ENCODE results near the gene DAD1. TPM values are rescaled to one million over a fixed set of nuclear protein-coding genes. Genes with fewer than 3 reads are reported as not detected.

Gene DAD1
- total RNA-seq, 1 donor from 2014 or later, result 140 TPM

GRCh38 chr14:22520796-22521195 is 68.2 kb downstream of the DAD1 start:
- peaks cover 37% of the 10 kb centered on the region for H3K27me3 Mint-ChIP-seq (ENCODE audit: low read depth)
- peaks cover 57% of the 10 kb centered on the region for H3K4me1 Mint-ChIP-seq
- no peaks in the 10 kb centered on the region for H3K36me3 Mint-ChIP-seq
- no peak for DNase-seq (ENCODE audit: low spot score in 2 of 2, unreplicated experiment in 2 of 2)
- H3K27ac Mint-ChIP-seq, result no peak overlapping the region
- TF ChIP-seq CTCF (IDR thresholded peaks at IDR 0.05; ENCODE audit: unreplicated experiment), result no peak
- H3K4me3 Mint-ChIP-seq, result no peak overlapping the region
- no peaks in the 10 kb centered on the region for H3K9me3 Mint-ChIP-seq

GRCh38 chr14:22519877-22520685 is 68.9 kb downstream of the DAD1 start:
- no peak for TF ChIP-seq CTCF (IDR thresholded peaks at IDR 0.05; ENCODE audit: unreplicated experiment)
- no peak for DNase-seq (ENCODE audit: low spot score in 2 of 2, unreplicated experiment in 2 of 2)
- no peaks in the 10 kb centered on the region for H3K9me3 Mint-ChIP-seq
- H3K36me3 Mint-ChIP-seq, result no peaks in the 10 kb centered on the region
- peaks cover 64% of the 10 kb centered on the region for H3K4me1 Mint-ChIP-seq
- no peak overlapping the region for H3K27ac Mint-ChIP-seq
- H3K27me3 Mint-ChIP-seq (ENCODE audit: low read depth), result peaks cover 30% of the 10 kb centered on the region
- no peak overlapping the region for H3K4me3 Mint-ChIP-seq

GRCh38 chr14:22518073-22518472 is 71.0 kb downstream of the DAD1 start:
- TF ChIP-seq CTCF (IDR thresholded peaks at IDR 0.05; ENCODE audit: unreplicated experiment), result no peak
- H3K27me3 Mint-ChIP-seq (ENCODE audit: low read depth), result peaks cover 18% of the 10 kb centered on the region
- no peaks in the 10 kb centered on the region for H3K36me3 Mint-ChIP-seq
- no peak overlapping the region for H3K4me3 Mint-ChIP-seq
- no peak for DNase-seq (ENCODE audit: low spot score in 2 of 2, unreplicated experiment in 2 of 2)
- H3K27ac Mint-ChIP-seq, result no peak overlapping the region
- H3K9me3 Mint-ChIP-seq, result no peaks in the 10 kb centered on the region
- H3K4me1 Mint-ChIP-seq, result peaks cover 71% of the 10 kb centered on the region

- TF ChIP-seq CTCF (IDR thresholded peaks at IDR 0.05; ENCODE audit: unreplicated experiment), result no peak
- H3K27ac Mint-ChIP-seq, result no peak overlapping the region
- DNase-seq (ENCODE audit: low spot score in 2 of 2, unreplicated experiment in 2 of 2), result no peak
- H3K4me1 Mint-ChIP-seq, result peaks cover 70% of the 10 kb centered on the region
- peaks cover 14% of the 10 kb centered on the region for H3K27me3 Mint-ChIP-seq (ENCODE audit: low read depth)
- no peaks in the 10 kb centered on the region for H3K9me3 Mint-ChIP-seq
- H3K4me3 Mint-ChIP-seq, result no peak overlapping the region
- H3K36me3 Mint-ChIP-seq, result no peaks in the 10 kb centered on the region
Observed at GRCh38 chr14:22517117-22517720, 71.8 kb downstream of the DAD1 start.

GRCh38 chr14:22515929-22516328 is 73.1 kb downstream of the DAD1 start:
- Mint-ChIP-seq H3K9me3 (no peaks in the 10 kb centered on the region), H3K27me3 (ENCODE audit: low read depth) (peaks cover 7% of the 10 kb centered on the region), H3K36me3 (no peaks in the 10 kb centered on the region), H3K4me1 (peaks cover 72% of the 10 kb centered on the region), H3K4me3 (no peak overlapping the region), H3K27ac (peak overlapping the region; percentile 72)
- TF ChIP-seq CTCF (IDR thresholded peaks at IDR 0.05; ENCODE audit: unreplicated experiment), result no peak
- DNase-seq (ENCODE audit: low spot score in 2 of 2, unreplicated experiment in 2 of 2), result no peak

Other genes with a start within 250 kb of the DAD1 start
- gene ABHD4, start 9.1 kb upstream of the DAD1 start, total RNA-seq, result 28.2 to 29.3 TPM (median 28.4 TPM) in 3 replicates
- gene OR6J1, start 55.1 kb upstream of the DAD1 start, total RNA-seq, result not detected in 3 replicates
- gene OXA1L, start 177.5 kb upstream of the DAD1 start, total RNA-seq, result 115 to 118 TPM (median 117 TPM) in 3 replicates
- 8.3 to 9.8 TPM (median 8.9 TPM) in 3 replicates for gene SLC7A7, start 226.2 kb upstream of the DAD1 start, total RNA-seq
- gene MRPL52, start 240.7 kb upstream of the DAD1 start, total RNA-seq, result 67.4 to 77.0 TPM (median 74.4 TPM) in 3 replicates
- gene MMP14, start 247.4 kb upstream of the DAD1 start, total RNA-seq, result 302 to 306 TPM (median 304 TPM) in 3 replicates

Data from mesothelial cell of epicardium (in vitro differentiated cells).